ENCODE results near the gene TXNDC15. TPM values are rescaled to one million over a fixed set of nuclear protein-coding genes. Genes with fewer than 3 reads are reported as not detected.

TXNDC15 gene
- total RNA-seq, 1 experiment from 2014 or later: 31.3 TPM

GRCh38 chr5:134911285-134912206 is 37.4 kb downstream of the TXNDC15 start:
- H2BK12ac ChIP-seq (ENCODE audit: insufficient read length, low read depth, low read length): no peak overlapping the region
- no peaks in the 10 kb centered on the region for H4K20me1 ChIP-seq (ENCODE audit: control insufficient read depth, insufficient read depth, insufficient read length)
- H3K9me3 ChIP-seq (ENCODE audit: control insufficient read depth, low read depth, low read length): no peaks in the 10 kb centered on the region
- no peaks in the 10 kb centered on the region for H3K23me2 ChIP-seq (ENCODE audit: insufficient read length, low read depth, low read length, poor library complexity, severe bottlenecking)
- no peak overlapping the region for H2AFZ ChIP-seq (ENCODE audit: low read length)
- H3K23ac ChIP-seq (ENCODE audit: insufficient read length, low read depth, low read length): no peak overlapping the region
- no peak for DNase-seq
- H4K5ac ChIP-seq (ENCODE audit: insufficient read length, low read depth, low read length): no peak overlapping the region
- H3K14ac ChIP-seq (ENCODE audit: insufficient read depth, low read length): no peak overlapping the region
- Mint-ChIP-seq H3K9me3 (no peaks in the 10 kb centered on the region), H3K36me3 (ENCODE audit: insufficient read depth in 1 of 3, low read depth in 3 of 3) (peaks cover 3 to 27% (median 13%) of the 10 kb centered on the region in 3 experiments; a peak in 5 of 7 replicates), H3K4me3 (no peak overlapping the region), H3K4me1 (peaks cover 3% of the 10 kb centered on the region in 2 experiments), H3K27me3 (ENCODE audit: low read depth) (no peaks in the 10 kb centered on the region), H3K27ac (no peak overlapping the region)
- H3K4me1 ChIP-seq (ENCODE audit: insufficient read depth, low read length): 0 out of 2 replicates have a peak, but pooled peaks cover 3% of the 10 kb centered on the region
- H2BK120ac ChIP-seq (ENCODE audit: low read depth, low read length, poor library complexity, severe bottlenecking): no peak overlapping the region
- H3K4me2 ChIP-seq (ENCODE audit: insufficient read depth, insufficient read length, low read length): no peak overlapping the region
- no peak overlapping the region for H3K56ac ChIP-seq (ENCODE audit: insufficient read length, low read depth, low read length)
- H2BK5ac ChIP-seq (ENCODE audit: insufficient read length, low read length): no peak overlapping the region
- no CpG with 5 or more reads among the region's 8 CpGs for WGBS (ENCODE audit: extremely low coverage, insufficient read length, low lambda C conversion rate)
- no peak overlapping the region for H2BK15ac ChIP-seq (ENCODE audit: low read depth, low read length)
- no peak overlapping the region for H3K9ac ChIP-seq (ENCODE audit: extremely low read depth, insufficient read length, low read length)
- no peak overlapping the region for H2BK20ac ChIP-seq (ENCODE audit: low read depth, low read length, poor library complexity, severe bottlenecking)
- H3K27me3 ChIP-seq (ENCODE audit: insufficient read depth, low read length): no peaks in the 10 kb centered on the region
- no peak overlapping the region for H2AK5ac ChIP-seq (ENCODE audit: insufficient read length, low read length)
- H3K4ac ChIP-seq (ENCODE audit: low read depth, low read length): no peak overlapping the region
- no peak overlapping the region for H3T11ph ChIP-seq (ENCODE audit: low read length)
- TF ChIP-seq CTCF (conservative IDR thresholded peaks at IDR 0.05): no peak
- no peak overlapping the region for H3K18ac ChIP-seq (ENCODE audit: insufficient read length, low read depth, low read length)
- no peak overlapping the region for H4K8ac ChIP-seq (replicated peaks; ENCODE audit: insufficient read length, low read depth, low read length)
- no peak overlapping the region for H3K27ac ChIP-seq (ENCODE audit: insufficient read length, low read depth, low read length)
- no peak overlapping the region for H4K91ac ChIP-seq (ENCODE audit: insufficient read length, low read depth, low read length)
- H3K79me1 ChIP-seq (ENCODE audit: insufficient read depth, low read depth, low read length, poor library complexity, severe bottlenecking): no peaks in the 10 kb centered on the region
- H3K79me2 ChIP-seq (ENCODE audit: insufficient read depth, low read length): no peaks in the 10 kb centered on the region
